ENCODE data around the gene ANO10. TPM values are rescaled to one million over a fixed set of nuclear protein-coding genes. Genes with fewer than 3 reads are reported as not detected.
"Not testable (repeated sequence)": the region's sequence is repeated elsewhere in the genome, so short reads cannot be mapped to it uniquely, and the experiment has no call there.

The ANO10 gene
- polyA plus RNA-seq, 3 donors, result 11.2 to 24.8 (median 21.6) TPM

DNA sequence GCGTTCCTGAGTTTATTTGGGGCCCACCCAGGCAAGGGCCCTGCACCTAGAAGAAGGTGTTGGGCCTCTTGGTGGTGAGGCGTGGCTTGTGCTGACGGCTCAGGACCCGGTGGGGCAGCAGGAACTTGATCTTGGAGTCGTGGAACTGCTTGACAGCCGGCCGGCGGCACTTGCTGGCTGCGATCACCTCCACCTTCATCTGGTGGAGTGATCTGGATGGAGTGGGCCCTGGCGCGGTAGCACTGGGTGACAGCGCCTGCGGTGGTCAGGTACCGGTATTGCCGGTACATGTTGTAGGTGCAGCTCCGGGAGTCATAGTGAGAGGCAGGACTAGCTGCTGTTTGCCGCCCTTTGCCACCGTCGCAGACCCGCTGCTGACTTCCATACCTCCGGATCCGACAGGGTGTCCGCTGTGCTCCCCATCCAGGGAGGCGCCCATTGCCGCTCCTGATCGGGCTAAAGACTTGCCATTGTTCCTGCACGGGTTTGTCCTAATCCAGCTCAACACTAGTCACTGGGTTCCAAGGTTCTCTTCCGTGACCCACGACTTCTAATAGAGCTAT is 136.8 kb downstream of the ANO10 start:
- H3K27ac ChIP-seq (ENCODE audit: low read depth in 1 of 2, low read length in 2 of 2), result no peak overlapping the region
- H3K4me1 ChIP-seq (ENCODE audit: control insufficient read depth in 1 of 2, insufficient read depth in 2 of 2, low read length in 2 of 2), result no peaks in the 10 kb centered on the region
- no peak for DNase-seq
- peaks cover 0 to 2% (median 2%) of the 10 kb centered on the region in 3 donors for H3K27me3 Mint-ChIP-seq (ENCODE audit: low read depth in 3 of 3)
- H3K4me3 ChIP-seq (replicated peaks in 1 of 3; ENCODE audit: low read depth in 2 of 3, low read length in 3 of 3), result no peak overlapping the region
- TF ChIP-seq, protein P1, sequence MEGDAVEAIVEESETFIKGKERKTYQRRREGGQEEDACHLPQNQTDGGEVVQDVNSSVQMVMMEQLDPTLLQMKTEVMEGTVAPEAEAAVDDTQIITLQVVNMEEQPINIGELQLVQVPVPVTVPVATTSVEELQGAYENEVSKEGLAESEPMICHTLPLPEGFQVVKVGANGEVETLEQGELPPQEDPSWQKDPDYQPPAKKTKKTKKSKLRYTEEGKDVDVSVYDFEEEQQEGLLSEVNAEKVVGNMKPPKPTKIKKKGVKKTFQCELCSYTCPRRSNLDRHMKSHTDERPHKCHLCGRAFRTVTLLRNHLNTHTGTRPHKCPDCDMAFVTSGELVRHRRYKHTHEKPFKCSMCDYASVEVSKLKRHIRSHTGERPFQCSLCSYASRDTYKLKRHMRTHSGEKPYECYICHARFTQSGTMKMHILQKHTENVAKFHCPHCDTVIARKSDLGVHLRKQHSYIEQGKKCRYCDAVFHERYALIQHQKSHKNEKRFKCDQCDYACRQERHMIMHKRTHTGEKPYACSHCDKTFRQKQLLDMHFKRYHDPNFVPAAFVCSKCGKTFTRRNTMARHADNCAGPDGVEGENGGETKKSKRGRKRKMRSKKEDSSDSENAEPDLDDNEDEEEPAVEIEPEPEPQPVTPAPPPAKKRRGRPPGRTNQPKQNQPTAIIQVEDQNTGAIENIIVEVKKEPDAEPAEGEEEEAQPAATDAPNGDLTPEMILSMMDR (IDR thresholded peaks at IDR 0.05), result no peak
- WGBS (ENCODE audit: insufficient coverage), result 95% methylated on average over 29 of the region's 29 CpGs
- H3K27me3 ChIP-seq (ENCODE audit: control insufficient read depth in 2 of 2, insufficient read depth in 2 of 2, low read length in 2 of 2), result no peaks in the 10 kb centered on the region
- H3K9me3 Mint-ChIP-seq, result peaks cover 0 to 12% (median 6%) of the 10 kb centered on the region in 7 donors
- H2AFZ ChIP-seq (ENCODE audit: insufficient read depth, low read depth, low read length, poor library complexity, severe bottlenecking), result no peak overlapping the region
- no peak overlapping the region for H3K9ac ChIP-seq (ENCODE audit: insufficient read depth, low read length, poor library complexity, severe bottlenecking)
- H3K36me3 ChIP-seq (replicated peaks in 1 of 2; ENCODE audit: control insufficient read depth in 1 of 2, insufficient read depth in 2 of 2, low read length in 2 of 2), result no peaks in the 10 kb centered on the region
- intact Hi-C loops (cut with micrococcal nuclease), result no loop called here
- H3K79me2 ChIP-seq (ENCODE audit: insufficient read depth, low read length), result no peaks in the 10 kb centered on the region
- peaks cover 0 to 11% of the 10 kb centered on the region in 2 donors for H3K36me3 Mint-ChIP-seq
- peaks cover 2% of the 10 kb centered on the region for H3K4me1 Mint-ChIP-seq
- peaks cover 0 to 9% of the 10 kb centered on the region in 2 donors for H3K9me3 ChIP-seq (replicated peaks in 1 of 2; ENCODE audit: control insufficient read depth in 1 of 2, insufficient read depth in 1 of 2, low read length in 2 of 2)
- no peaks in the 10 kb centered on the region for H4K20me1 ChIP-seq (ENCODE audit: insufficient read depth, low read length)
- no peak overlapping the region for H3K4me2 ChIP-seq (replicated peaks; ENCODE audit: extremely low read depth, low read length, poor library complexity, severe bottlenecking)
- H3K4me3 Mint-ChIP-seq, result no peak overlapping the region
- H3K27ac Mint-ChIP-seq, result no peak overlapping the region

DNA sequence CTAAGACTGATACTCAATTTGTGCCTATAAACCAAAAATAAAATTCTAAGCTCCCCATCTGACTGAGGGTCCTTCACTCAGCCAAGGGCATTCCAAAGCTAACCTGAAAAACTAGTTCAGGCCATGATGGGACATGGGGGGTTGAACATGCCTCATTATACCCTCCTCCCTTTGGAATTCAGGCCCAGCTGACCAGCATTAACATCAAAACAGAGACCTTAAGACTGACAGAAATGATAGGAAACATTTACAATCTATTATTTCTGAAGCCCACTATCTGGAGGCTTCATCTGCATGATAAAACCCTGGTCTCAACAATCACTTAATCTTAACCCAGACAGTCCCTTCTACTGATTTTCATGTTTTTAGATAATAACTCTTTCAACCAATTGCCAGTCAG is 140.4 kb downstream of the ANO10 start:
- no peaks in the 10 kb centered on the region for H3K36me3 ChIP-seq (replicated peaks in 1 of 2; ENCODE audit: control insufficient read depth in 1 of 2, insufficient read depth in 2 of 2, low read length in 2 of 2)
- no peaks in the 10 kb centered on the region for H4K20me1 ChIP-seq (ENCODE audit: insufficient read depth, low read length)
- Mint-ChIP-seq H3K9me3 (peaks cover 0 to 9% (median 6%) of the 10 kb centered on the region in 7 donors), H3K27ac (no peak overlapping the region), H3K4me3 (no peak overlapping the region), H3K36me3 (peaks cover 0 to 10% of the 10 kb centered on the region in 2 donors), H3K4me1 (peaks cover 2% of the 10 kb centered on the region), H3K27me3 (ENCODE audit: low read depth in 3 of 3) (peaks cover 0 to 2% (median 2%) of the 10 kb centered on the region in 3 donors)
- H2AFZ ChIP-seq (ENCODE audit: insufficient read depth, low read depth, low read length, poor library complexity, severe bottlenecking), result no peak overlapping the region
- no peaks in the 10 kb centered on the region for H3K4me1 ChIP-seq (ENCODE audit: control insufficient read depth in 1 of 2, insufficient read depth in 2 of 2, low read length in 2 of 2)
- no peak overlapping the region for H3K4me3 ChIP-seq (replicated peaks in 1 of 3; ENCODE audit: low read depth in 2 of 3, low read length in 3 of 3)
- H3K9me3 ChIP-seq (replicated peaks in 1 of 2; ENCODE audit: control insufficient read depth in 1 of 2, insufficient read depth in 1 of 2, low read length in 2 of 2), result peaks cover 0 to 9% of the 10 kb centered on the region in 2 donors
- TF ChIP-seq, protein P1 (IDR thresholded peaks at IDR 0.05), result no peak
- no peak overlapping the region for H3K4me2 ChIP-seq (replicated peaks; ENCODE audit: extremely low read depth, low read length, poor library complexity, severe bottlenecking)
- no peak overlapping the region for H3K27ac ChIP-seq (ENCODE audit: low read depth in 1 of 2, low read length in 2 of 2)
- no peak overlapping the region for H3K9ac ChIP-seq (ENCODE audit: insufficient read depth, low read length, poor library complexity, severe bottlenecking)
- intact Hi-C loops (cut with micrococcal nuclease), result no loop called here
- H3K27me3 ChIP-seq (ENCODE audit: control insufficient read depth in 2 of 2, insufficient read depth in 2 of 2, low read length in 2 of 2), result no peaks in the 10 kb centered on the region
- no peaks in the 10 kb centered on the region for H3K79me2 ChIP-seq (ENCODE audit: insufficient read depth, low read length)
- no peak for DNase-seq

DNA sequence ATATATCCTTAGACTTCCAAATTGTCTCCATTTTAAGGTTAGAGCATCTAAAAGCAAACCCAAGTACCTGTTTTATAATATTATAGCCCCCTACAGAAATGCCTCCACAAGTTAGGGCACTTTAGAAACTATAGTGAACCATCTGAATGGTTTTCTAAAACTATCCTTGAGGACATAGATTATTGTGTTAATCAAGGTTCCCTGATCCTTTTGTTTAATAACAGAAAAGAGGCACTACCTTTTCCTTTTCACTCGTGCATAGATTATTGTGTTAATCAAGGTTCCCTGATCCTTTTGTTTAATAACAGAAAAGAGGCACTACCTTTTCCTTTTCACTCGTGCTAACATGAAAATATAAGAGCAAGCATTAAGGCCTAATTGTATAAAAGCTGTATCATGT is 143.0 kb downstream of the ANO10 start:
- H3K9me3 ChIP-seq (replicated peaks in 1 of 2; ENCODE audit: control insufficient read depth in 1 of 2, insufficient read depth in 1 of 2, low read length in 2 of 2); DNase-seq; H3K4me3 Mint-ChIP-seq; H2AFZ ChIP-seq (ENCODE audit: insufficient read depth, low read depth, low read length, poor library complexity, severe bottlenecking); H3K36me3 ChIP-seq (replicated peaks in 1 of 2; ENCODE audit: control insufficient read depth in 1 of 2, insufficient read depth in 2 of 2, low read length in 2 of 2); H3K4me3 ChIP-seq (replicated peaks in 1 of 3; ENCODE audit: low read depth in 2 of 3, low read length in 3 of 3); H3K27me3 Mint-ChIP-seq (ENCODE audit: low read depth in 3 of 3); H3K4me1 ChIP-seq (ENCODE audit: control insufficient read depth in 1 of 2, insufficient read depth in 2 of 2, low read length in 2 of 2); H4K20me1 ChIP-seq (ENCODE audit: insufficient read depth, low read length); H3K4me2 ChIP-seq (replicated peaks; ENCODE audit: extremely low read depth, low read length, poor library complexity, severe bottlenecking); H3K4me1 Mint-ChIP-seq; H3K9ac ChIP-seq (ENCODE audit: insufficient read depth, low read length, poor library complexity, severe bottlenecking); H3K9me3 Mint-ChIP-seq; H3K27me3 ChIP-seq (ENCODE audit: control insufficient read depth in 2 of 2, insufficient read depth in 2 of 2, low read length in 2 of 2); intact Hi-C loops (cut with micrococcal nuclease); H3K27ac ChIP-seq (ENCODE audit: low read depth in 1 of 2, low read length in 2 of 2); H3K27ac Mint-ChIP-seq; H3K79me2 ChIP-seq (ENCODE audit: insufficient read depth, low read length); H3K36me3 Mint-ChIP-seq: not testable (repeated sequence)
- no CpG with 5 or more reads among the region's 2 CpGs for WGBS (ENCODE audit: insufficient coverage)
